Skin of body (tissue), 2 donors: Measurements from ENCODE around the gene RARRES2. TPM values are rescaled to one million over a fixed set of nuclear protein-coding genes. Genes with fewer than 3 reads are reported as not detected.
A peak's percentile ranks its signal among the peaks of the same experiment; 100 is the strongest.

Source experiments
- DNase-seq: peaks from one replicate; lab custom pipeline; 2025; lab: John Stamatoyannopoulos, UW
- total RNA-seq: library from RNA; depleted of rRNA; stranded (reverse); fragments of >200 nt; gene quantifications from one replicate; pipeline ENCODE4 v1.2.3, GENCODE V29; 2014

The RARRES2 gene
- total RNA-seq, 1 donor from 2014 or later: 78.2 TPM

DNA sequence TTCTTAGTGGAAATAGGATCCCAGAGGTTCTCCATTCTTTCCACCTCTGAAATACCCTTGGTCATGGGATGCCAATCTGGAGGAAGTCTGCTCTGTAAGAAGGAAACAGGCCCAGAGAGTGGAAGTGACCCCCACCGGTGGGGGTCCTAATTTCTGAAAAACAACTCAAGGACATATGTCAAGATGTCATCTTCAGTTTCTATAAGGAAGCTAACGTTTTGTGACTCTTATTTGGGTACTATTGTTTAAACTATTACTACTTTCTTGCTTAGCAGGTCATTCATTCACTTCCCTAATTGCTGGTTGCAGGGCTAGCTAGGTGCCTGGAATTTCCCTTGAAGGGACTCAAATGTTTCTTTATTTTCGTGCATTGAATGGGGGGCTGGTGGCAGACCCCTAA is 35.8 kb upstream of the RARRES2 start:
- no peak for DNase-seq

DNA sequence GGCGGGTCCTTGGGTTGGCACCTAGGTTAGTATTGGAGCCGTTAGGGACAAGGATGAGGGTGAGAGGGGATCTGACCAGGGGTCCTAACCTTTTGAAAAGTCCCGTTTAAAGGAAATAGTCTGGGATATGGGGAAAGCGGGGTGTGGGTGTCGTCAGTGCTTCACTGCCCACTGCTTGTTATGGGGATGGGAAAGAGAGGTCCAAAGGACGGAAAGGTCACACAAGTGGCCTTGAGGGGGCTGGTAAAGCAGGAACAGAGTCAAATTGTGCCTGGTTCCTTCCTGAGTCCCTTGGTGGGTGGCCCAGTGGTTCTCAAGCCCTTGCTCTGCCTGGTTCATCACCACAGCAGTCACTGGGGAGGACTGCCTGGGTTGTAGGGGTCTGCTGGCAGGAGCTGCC is 35.1 kb upstream of the RARRES2 start:
- no peak for DNase-seq

DNA sequence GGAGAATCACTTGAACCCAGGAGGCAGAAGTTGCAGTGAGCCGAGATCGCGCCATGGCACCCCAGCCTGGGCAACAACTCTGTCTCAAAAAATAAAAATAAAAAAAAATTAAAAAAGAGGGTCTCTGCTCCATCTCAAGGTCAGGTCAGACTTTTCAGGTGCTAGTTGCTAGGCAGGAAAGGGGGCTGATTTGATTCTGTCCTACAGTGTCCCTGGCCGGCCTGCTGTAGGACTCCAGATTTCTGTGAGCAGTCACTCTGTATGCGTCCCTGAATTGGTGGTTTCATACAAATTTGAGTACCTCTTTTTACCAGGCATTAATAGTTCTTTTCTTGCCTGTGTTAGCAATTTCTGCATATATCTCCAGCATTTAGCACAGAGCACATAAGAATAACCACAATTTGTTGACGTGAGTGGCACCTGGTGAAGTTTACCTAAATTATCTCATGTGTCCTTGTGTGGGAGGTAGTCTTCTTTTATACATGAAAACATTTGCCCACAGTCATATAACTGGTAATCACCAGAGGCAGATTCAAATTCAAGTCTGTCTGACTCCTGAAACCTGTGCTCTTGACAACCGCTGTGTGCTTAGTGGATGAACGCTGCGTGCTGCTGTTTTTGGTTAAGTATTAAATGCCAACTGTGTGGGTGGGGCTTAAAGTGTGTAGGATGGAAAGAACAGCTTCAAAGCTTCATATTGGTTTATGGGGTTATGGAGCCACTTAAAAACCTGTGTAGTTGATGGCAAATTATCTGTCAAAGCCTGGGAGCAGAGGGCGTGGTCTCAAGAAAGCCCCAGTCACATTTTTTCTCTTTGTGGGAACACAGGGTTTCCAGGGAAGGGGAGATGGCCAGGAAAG is 34.5 kb upstream of the RARRES2 start:
- no peak for DNase-seq

DNA sequence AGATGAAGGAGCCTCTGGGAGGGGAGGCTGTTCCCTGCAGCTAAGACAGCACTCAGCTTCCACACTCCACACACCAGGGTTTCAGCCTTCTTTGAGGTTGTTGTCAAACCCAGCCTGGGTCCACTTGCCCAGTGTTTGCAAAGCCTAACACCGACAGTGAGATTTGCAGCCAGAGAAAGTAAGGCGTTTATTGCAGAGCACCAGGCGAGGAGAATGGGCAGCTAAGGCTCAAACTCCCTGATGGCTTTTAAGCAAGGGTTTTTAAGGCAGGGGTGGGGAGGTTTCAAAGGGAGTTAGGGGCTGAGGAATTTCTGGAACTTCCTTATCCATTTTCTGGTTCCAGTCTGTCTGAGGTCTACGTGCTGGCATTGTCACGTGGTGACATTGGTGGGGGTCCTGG is 33.0 kb upstream of the RARRES2 start:
- DNase-seq: no peak

DNA sequence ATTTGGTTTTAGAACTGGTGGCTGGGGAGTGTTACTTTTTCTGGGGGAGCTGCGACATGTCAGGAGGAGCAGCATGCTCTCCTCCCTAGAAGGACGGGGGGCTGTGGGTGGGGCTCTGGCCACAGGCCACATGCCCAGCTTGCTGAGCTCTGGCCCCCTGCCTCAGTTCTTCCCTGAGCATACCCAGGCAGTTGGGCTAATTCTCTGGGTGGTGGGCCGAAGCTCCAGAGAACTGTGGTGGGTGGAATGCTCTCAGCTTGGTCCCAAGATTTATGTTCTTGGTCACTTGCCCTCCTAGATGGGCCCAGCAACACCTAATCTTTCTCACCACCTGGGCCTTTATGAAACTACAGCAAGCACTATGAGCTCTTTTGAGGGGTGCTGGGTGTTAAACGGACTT is 32.6 kb upstream of the RARRES2 start:
- no peak for DNase-seq

DNA sequence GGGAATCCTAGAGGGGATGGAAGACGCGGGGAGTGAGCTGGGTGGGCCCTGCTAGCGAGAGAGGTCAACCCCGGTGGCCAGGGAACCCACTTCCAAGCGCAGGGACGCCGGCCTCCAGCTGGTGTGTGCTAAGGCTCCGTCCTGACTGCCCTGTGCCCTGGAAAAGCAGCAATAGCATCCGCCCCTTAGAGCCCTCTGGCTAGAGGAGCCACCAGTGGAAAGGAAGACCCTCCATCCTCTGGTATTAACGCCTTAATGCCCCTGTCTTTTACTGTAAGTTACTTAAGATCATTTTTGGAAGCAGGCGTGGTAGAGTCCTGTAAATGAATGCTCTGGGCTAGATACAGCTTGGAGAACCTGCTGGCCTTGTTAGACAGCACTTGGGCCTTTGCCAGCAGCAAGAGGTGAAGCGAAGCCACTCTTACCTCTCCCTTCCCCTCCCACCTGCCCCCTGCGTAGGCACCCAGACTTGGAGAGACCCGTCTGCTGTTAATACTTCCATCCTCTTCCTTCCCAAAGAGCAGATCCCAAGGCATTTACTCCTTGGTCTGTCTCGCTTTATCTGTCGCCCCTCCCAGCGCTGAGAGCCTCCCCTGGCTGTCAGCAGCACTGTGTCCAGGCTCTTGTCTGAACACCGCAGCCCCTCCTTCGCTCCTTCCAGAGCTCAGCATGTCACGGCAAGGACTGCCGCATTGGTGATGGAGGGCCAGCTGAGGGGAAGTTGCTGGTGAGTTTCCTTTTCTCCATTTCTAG is 31.8 kb upstream of the RARRES2 start:
- no peak for DNase-seq

DNA sequence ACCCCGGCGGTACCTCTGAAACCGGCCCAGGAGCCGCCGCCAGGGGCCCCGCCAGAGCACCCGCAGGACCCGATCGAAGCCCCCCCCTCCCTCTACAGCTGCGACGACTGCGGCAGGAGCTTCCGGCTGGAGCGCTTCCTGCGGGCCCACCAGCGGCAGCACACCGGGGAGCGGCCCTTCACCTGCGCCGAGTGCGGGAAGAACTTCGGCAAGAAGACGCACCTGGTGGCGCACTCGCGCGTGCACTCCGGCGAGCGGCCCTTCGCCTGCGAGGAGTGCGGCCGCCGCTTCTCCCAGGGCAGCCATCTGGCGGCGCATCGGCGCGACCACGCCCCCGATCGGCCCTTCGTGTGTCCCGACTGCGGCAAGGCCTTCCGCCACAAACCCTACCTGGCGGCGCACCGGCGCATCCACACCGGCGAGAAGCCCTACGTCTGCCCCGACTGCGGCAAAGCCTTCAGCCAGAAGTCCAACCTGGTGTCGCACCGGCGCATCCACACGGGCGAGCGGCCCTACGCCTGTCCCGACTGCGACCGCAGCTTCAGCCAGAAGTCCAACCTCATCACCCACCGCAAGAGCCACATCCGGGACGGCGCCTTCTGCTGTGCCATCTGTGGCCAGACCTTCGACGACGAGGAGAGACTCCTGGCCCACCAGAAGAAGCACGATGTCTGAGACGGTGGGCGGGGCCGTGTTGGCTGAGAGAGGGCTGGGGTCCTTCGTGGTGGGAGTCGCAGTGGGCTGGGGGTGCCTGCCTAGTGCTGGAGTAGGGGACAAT is 31.0 kb upstream of the RARRES2 start:
- DNase-seq: no peak

DNA sequence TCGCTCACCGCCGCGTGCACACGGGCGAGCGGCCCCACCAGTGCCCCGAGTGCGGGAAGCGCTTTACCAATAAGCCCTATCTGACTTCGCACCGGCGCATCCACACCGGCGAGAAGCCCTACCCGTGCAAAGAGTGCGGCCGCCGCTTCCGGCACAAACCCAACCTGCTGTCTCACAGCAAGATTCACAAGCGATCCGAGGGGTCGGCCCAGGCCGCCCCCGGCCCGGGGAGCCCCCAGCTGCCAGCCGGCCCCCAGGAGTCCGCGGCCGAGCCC is 30.5 kb upstream of the RARRES2 start:
- no peak for DNase-seq

DNA sequence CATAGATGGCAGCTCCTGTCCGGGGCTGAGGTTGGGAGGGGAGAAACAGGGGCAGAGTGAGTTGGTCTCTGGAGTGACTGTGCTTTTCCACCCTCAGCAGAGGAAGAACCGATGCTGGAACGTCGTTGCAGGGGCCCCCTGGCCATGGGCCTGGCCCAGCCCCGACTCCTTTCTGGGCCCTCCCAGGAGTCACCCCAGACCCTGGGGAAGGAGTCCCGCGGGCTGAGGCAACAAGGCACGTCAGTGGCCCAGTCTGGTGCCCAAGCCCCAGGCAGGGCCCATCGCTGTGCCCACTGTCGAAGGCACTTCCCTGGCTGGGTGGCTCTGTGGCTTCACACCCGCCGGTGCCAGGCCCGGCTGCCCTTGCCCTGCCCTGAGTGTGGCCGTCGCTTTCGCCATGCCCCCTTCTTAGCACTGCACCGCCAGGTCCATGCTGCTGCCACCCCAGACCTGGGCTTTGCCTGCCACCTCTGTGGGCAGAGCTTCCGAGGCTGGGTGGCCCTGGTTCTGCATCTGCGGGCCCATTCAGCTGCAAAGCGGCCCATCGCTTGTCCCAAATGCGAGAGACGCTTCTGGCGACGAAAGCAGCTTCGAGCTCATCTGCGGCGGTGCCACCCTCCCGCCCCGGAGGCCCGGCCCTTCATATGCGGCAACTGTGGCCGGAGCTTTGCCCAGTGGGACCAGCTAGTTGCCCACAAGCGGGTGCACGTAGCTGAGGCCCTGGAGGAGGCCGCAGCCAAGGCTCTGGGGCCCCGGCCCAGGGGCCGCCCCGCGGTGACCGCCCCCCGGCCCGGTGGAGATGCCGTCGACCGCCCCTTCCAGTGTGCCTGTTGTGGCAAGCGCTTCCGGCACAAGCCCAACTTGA is 29.9 kb upstream of the RARRES2 start:
- DNase-seq: no peak

DNA sequence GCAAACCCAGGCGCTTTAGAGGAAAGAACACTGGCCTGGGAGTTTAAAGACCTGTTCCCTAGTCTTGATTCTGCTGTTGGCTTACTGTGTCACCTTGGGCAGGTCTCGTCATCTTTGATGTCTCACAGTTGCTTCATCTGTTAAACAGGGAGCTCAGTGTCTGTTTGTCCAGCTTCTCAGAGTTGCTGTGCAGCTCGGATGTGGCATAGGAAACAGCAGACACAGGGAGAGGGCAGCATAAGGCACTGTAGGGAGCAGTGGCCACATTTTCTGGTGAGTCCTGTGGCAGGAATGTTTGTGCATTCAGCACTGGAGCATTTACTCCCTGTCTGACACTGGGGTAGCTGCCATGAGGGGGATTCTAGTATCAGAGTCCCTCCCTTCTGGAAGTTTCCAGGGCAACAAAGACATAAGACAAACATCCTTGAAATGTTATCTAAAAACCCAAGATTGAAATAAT is 29.2 kb upstream of the RARRES2 start:
- no peak for DNase-seq

DNA sequence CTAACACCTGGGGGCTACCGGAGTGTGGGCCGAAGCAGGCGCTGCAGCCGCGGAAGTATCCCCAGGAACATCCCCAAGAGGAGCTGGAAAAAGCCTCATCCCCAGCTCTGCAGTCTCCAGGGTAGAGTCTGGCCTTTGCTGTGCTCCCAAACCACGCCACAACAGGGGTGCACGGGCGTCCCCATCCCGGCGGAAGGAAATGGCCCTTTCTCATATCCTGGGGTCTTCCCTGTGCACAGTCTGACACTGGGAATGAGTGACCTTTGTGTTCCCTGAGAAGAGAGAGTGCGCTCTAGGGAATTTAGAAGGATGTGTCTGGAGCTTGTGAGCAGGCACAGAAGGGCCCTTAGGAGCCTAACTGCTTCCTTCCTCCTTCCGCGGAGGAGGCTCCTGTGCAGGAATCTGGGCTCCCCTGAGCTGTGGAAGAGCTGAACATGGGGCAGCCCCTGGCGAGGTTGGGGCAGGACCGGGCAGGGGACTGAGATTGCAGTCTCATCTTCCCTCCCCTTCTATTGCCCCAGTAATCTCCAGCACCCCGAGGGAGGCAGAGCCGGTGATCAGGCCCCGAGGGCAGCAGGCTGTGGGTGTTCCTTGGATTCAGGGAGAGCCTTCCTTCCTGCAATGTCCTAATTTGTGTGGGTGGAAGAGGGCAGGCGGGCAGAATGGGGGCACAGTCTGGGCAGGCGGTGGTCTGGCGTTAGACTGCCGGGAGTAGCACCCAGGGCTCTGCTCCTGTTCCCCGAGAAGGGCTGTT is 28.5 kb upstream of the RARRES2 start:
- no peak for DNase-seq

DNA sequence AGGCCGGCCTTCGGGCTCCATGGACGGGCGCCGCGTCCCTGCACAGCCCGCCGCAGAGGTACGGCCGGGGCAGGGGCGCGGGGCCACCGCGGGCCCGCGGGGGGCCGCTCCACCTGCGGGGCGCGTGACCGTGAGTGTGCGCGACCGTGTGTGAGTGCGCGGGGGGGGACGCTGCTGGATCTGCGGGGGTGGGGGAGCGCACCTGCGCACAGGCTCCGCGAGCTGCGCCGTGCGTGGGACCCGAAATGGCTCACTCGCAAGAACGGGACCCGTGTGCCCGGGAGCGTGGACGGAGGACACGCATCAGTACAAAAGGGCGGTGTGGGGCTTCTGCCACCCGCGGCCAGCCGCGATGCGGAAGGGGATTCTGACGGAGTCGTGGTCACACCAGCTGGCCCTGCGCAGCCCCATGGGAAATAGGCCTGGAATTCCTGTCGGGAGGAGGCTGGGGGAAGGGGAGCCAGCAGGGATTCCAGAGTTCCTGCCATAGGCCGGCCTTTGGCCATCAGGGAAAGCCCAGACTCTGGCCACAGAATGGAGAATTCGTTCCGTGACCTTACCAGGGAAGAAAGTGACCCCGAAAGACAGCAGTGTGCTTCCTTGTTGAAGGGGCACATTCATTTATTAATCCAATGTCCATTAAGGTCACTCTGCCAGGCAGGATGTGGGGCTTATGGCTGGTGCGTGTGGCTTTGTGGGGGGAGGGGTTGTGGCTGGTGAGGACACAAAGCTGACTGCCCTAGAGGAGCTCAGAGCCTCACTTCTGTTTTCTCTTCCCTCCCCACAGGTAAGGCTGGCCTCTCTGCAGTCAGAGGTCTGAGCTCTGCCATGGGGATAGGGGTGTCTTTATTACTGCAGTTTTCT is 27.7 kb upstream of the RARRES2 start:
- peak; percentile 40 for DNase-seq

DNA sequence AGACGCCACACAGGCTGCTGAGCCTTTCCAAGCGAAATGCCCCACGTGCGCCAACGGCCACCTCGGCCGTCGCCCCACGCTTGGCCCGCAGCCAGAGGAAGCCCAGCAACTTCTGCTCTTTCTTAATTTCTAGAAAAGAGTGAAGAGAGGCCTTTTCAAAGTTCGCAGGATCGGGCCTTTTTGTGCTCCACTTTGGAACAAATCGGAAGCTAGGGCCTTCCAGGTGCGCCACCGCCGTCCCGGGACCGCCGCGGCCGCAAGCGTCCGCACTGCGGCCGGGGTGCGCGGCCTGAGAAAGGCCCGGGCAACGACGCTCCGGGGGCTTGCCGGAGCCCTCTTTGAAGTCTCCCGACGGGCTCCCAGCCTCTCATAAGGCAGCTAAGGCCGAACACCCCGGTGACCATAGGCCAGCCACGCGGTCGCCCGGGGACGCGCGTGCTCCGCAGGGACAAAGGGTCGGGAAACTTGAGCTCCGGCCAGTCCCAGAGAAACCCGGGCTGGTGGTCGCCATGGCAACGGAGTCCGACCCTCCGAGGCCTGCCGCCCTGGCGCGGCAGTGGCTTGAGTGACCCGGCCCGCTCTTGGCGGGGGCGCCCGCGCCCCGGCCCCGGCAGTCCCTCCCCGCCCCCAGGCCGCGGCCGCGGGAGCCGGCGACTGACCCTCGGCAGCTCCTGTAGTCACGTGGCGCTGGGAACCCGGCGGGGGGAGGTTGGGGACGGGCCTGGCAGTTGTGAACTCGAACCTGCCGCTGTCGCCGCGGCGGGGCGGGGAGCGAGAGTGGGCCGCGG is 26.9 kb upstream of the RARRES2 start, which contains the start of gene REPIN1:
TSS of gene REPIN1 (plus strand) at position 727 of the 788 bp plus-strand sequence. CDS start 890 bp downstream, outside the sequence.
- peak; percentile 73 for DNase-seq

DNA sequence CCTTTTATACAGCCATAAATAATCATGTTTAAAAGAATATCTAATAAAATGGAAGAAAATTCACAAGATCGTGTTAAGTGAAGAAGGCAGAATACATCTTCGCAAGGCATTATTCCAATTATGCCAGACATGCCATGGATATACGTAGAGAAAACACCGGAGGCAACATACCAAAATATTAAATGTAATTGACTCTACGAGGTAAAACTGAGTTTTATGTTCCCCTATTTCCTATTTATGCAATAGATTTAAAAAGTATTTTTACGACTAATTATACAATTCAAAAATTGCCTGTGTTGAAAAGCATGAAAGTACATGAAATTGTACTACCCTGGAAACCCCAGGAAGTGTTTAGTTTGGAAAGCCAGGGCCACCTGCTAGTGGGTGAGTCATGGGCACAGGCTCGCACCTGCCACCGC is 26.3 kb upstream of the RARRES2 start:
- no peak for DNase-seq

DNA sequence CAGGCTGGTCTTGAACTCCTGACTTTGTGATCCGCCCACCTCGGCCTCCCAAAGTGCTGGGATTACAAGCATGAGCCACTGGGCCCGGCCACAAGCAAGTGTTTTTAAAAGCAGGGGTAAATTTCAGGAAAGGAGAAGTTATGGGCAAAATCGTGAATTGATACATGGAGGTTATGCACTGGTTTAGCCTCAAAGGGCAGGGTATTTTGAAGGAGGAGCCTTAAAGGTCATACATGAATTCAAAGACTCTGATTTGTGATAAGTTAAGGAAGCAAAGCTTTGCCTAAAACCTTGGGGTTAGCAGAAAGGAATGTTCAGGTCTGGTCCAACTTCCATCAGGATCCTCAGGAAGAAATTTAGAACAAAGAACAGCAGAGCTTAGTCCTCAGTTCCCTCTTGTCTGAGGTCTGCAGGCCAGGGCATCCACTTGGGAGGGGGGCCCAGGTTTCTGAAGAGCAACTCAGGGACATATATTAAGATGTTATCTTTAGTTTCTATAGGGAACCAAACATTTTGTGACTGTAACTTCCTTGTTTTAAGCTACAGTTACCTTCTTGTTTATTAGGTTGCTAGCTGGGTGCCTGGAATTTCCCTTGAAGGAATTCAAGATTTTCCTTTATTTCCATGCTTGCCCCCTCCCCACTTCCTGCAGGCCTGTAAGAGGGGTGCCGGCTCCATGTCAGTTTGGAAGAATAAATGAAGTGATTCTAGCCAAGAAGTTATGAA is 24.4 kb upstream of the RARRES2 start:
- DNase-seq: no peak

DNA sequence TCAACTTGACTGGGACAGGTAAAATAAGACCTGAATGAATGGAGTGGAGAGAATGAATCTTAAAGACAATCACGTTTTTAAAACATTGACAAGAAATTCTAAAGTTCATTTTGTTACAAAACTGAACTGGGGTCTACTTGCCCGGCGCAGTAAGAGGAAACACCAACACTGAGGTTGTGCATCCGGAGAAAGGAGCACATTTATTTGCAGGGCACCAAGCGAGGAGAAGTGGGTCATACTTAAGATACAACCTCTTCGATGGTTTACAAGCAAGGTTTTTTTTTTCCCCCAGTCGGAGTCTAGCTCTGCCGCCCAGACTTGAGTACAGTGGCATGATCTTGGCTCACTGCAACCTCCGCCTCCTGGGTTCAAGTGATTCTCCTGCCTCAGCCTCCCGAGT is 23.8 kb upstream of the RARRES2 start:
- no peak for DNase-seq

DNA sequence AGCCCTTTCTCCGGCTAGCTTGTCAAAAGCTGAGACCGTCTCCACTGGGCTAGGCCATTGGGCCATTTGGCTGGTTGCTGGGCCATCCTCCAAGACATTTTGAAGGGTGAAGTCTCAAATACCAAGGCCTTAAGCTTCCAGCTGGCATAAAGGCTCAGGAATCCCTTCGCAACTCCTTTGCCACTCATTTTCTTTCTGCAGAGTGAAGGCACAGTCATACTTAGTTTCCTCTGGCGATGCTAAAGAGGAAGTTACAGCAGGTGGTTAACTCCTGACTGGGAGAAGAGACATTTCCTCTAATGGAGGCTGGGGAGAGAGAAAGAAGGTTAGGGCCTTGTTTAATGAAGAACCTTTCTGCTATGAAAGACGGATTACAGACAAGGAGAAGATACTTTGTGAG is 22.4 kb upstream of the RARRES2 start:
- DNase-seq: no peak

DNA sequence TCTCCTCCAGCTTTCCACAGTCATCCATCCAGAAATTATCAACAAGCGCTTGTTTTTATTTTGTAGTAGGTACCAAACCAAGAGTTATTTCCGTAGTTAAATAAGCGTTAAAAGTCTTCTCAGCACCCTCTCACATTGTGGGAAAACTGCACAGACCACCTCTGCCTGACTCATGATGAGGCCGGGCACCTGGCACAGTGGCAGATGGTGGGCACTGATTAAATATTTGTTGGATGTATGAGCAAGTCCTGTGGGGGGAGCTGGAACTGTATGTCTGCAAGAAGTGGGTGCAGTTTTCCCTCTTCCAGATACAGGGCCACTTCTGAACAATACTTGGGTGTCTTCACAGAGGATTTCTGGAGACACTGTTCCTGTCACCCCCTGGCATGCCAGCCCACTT is 21.9 kb upstream of the RARRES2 start:
- DNase-seq: no peak
